Colonic mucosa (tissue), 4 donors: Measurements from ENCODE around the gene POU2AF3. TPM values are rescaled to one million over a fixed set of nuclear protein-coding genes. Genes with fewer than 3 reads are reported as not detected.

ENCODE experiments used
- DNase-seq: peaks from one replicate; pipeline ENCODE4 v3.0.0-alpha.2; 2020
- H3K27ac ChIP-seq: fragments of 200-600 bp; one replicate; pipeline ENCODE4 v1.8.0; 2021
- H3K27me3 ChIP-seq: fragments of 200-600 bp; one replicate; pipeline ENCODE4 v1.8.0; 2021
- H3K36me3 ChIP-seq: fragments of 200-600 bp; one replicate; pipeline ENCODE4 v1.8.0; 2021
- H3K4me1 ChIP-seq: fragments of 200-600 bp; one replicate; pipeline ENCODE4 v1.8.0; 2021; ENCODE audit warnings: mild to moderate bottlenecking
- H3K4me3 ChIP-seq: fragments of 200-600 bp; one replicate; pipeline ENCODE4 v1.8.0; 2021
- H3K9ac ChIP-seq, 2 donors: one replicate each; pipeline ENCODE4 v1.7.0; 2013; ENCODE audit warnings: control low read depth in 2 of 2, low read depth in 2 of 2, low read length in 2 of 2
- H3K9me3 ChIP-seq: fragments of 200-600 bp; one replicate; pipeline ENCODE4 v1.8.0; 2021
- CTCF ChIP-seq: fragments of 200-600 bp; IDR thresholded peaks from one replicate; pipeline ENCODE4 v1.8.0; 2022; ENCODE audit warnings: antibody characterized with exemption, mild to moderate bottlenecking
- intact Hi-C: fragments of 100-400 bp; cut with DNase I; formaldehyde crosslinking; loops from one replicate; pipeline ENCODE4 v1.14.1; 2022
- total RNA-seq, 2 donors: library from RNA; stranded (reverse); fragmentation: NEBNext Ultra II Directional in 1 of 2; extraction: Animal tissue kit (Norgen Biotek cat#: 25700) in 1 of 2; gene quantifications; one replicate each; pipeline ENCODE4 v1.2.1, GENCODE V29; 2021
- donor health status: healthy.
- donor health status: DM: no; HTN: no; CAD: no.
- donor health status: DM: no; HTN: no; CAD: no.

POU2AF3 gene
- total RNA-seq, 2 donors from 2014 or later, result 4.5 to 7.9 TPM

DNA sequence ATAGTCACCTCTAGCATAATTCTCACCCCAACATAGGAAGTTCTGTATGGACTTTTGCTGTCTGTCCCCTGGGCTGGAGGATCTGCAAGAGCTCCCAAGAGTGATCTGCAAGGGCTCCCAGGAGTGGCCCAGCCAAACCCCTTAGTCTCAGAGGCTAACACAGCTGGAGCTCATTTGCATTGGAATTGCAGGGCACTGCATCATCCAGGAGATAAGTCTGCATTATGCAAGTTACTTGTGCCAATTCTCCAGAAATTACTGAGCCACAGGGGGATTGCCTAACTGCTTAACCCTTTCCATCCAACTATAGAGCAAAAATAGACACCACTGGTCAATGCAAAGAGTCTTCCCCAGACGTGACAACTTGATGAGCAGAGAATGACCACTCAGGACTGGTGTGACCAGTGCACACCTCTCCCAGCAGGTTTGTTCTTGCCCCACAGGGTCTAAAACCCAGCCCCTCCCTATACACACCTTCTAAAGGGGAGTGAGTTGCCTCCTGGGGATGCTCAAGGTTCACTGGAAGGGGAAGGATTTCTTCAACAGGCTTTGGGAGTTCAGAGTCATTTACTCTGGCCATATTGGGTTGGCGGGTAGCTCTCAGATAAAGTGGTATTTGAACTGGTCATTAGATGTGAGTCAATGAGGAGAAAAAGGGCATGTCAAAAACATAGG lies 38.4 kb downstream of the POU2AF3 start:
- no peak for DNase-seq
- intact Hi-C loops, result no loop called here
- Histone ChIP-seq H3K27ac (no peak overlapping the region), H3K27me3 (no peaks in the 10 kb centered on the region), H3K4me3 (no peak overlapping the region), H3K4me1 (peaks cover 4% of the 10 kb centered on the region), H3K9ac (no peak overlapping the region), H3K36me3 (no peaks in the 10 kb centered on the region), H3K9me3 (no peaks in the 10 kb centered on the region)
- TF ChIP-seq CTCF, result no peak

GRCh38 chr11:111339758-111340388 lies 41.5 kb downstream of the POU2AF3 start:
- Histone ChIP-seq H3K27ac (no peak overlapping the region), H3K27me3 (no peaks in the 10 kb centered on the region), H3K9me3 (no peaks in the 10 kb centered on the region), H3K4me1 (no peaks in the 10 kb centered on the region), H3K4me3 (no peak overlapping the region), H3K36me3 (no peaks in the 10 kb centered on the region), H3K9ac (no peak overlapping the region)
- DNase-seq, result no peak
- intact Hi-C loops, result no loop called here
- TF ChIP-seq CTCF, result no peak

DNA sequence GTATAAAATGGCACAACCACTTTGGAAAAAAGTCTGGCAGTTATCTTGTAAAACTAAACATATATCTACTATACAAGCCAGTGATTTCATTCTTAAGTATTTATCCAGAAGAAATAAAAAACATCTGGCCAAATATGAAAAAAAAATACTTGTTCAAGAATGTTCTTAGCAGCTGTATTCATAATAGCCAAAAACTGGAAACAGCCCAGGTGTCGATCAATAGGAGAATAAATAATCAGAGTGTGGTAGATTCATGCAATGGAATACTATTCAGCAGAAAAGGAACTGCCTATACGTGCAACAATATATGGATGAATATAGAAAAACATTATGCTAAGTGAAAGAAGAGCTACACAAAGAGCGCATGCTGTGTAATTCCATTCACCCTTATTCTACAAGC lies 44.0 kb downstream of the POU2AF3 start:
- Histone ChIP-seq H3K9ac (no peak overlapping the region), H3K27ac (no peak overlapping the region), H3K27me3 (no peaks in the 10 kb centered on the region), H3K9me3 (no peaks in the 10 kb centered on the region), H3K4me3 (no peak overlapping the region), H3K4me1 (no peaks in the 10 kb centered on the region), H3K36me3 (no peaks in the 10 kb centered on the region)
- DNase-seq, result no peak
- no peak for TF ChIP-seq CTCF
- intact Hi-C loops, result no loop called here

- no peaks in the 10 kb centered on the region for H3K4me1 ChIP-seq
- H3K27me3 ChIP-seq, result no peaks in the 10 kb centered on the region
- intact Hi-C loops, result no loop called here
- no peak overlapping the region for H3K4me3 ChIP-seq
- DNase-seq, result no peak
- no peak overlapping the region for H3K9ac ChIP-seq
- H3K27ac ChIP-seq, result no peak overlapping the region
- no peaks in the 10 kb centered on the region for H3K36me3 ChIP-seq
- H3K9me3 ChIP-seq, result no peaks in the 10 kb centered on the region
- TF ChIP-seq CTCF, result no peak
These were observed 45.7 kb downstream of the POU2AF3 start for GRCh38 chr11:111344032-111344431.

- Histone ChIP-seq H3K4me1 (no peaks in the 10 kb centered on the region), H3K36me3 (no peaks in the 10 kb centered on the region), H3K9ac (no peak overlapping the region), H3K9me3 (no peaks in the 10 kb centered on the region), H3K27me3 (no peaks in the 10 kb centered on the region), H3K4me3 (no peak overlapping the region), H3K27ac (no peak overlapping the region)
- no peak for TF ChIP-seq CTCF
- no peak for DNase-seq
- intact Hi-C loops, result no loop called here
These were observed 48.8 kb downstream of the POU2AF3 start for GRCh38 chr11:111347002-111347722.
